ENCODE data around the gene CEP112.

Gene CEP112

DNA sequence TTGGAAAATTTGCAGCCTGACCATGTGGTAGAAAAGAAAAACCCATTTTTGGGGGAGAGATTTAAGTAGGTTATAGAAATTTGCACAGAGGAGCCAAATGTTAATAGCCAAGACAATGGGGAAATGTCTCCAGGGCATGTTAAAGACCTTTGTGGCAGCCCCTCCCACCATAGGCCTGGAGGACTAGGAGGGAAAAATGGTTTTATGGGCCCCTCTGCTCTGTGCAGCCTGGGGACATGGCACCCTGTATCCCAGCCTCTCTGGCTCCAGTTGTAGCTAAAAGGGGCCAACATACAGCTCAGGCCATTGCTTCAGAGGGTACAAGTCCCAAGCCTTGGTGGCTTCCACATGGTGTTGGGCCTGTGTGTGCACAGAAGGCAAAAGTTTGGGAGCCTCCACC, 384.6 kb downstream of the CEP112 start:
- Histone ChIP-seq H4K8ac (ENCODE audit: low read depth, low read length) (no peak overlapping the region), H3K23ac (ENCODE audit: low read length) (no peak overlapping the region), H2AK5ac (ENCODE audit: low read length) (no peak overlapping the region), H3K4me2 (ENCODE audit: low read length) (no peak overlapping the region), H3K79me2 (ENCODE audit: control insufficient read depth, insufficient read depth, low read length, poor library complexity) (no peaks in the 10 kb centered on the region), H2BK12ac (ENCODE audit: low read length) (no peak overlapping the region), H2BK120ac (ENCODE audit: insufficient read depth, low read length, poor library complexity) (no peak overlapping the region), H3K9me3 (ENCODE audit: insufficient read depth, low read depth, low read length) (peaks cover 7% of the 10 kb centered on the region), H3K14ac (ENCODE audit: low read length) (no peak overlapping the region), H3K4me3 (ENCODE audit: low read depth, low read length) (no peak overlapping the region), H3K27me3 (ENCODE audit: insufficient read depth, low read length) (no peaks in the 10 kb centered on the region), H3K9ac (ENCODE audit: low read length) (no peak overlapping the region), H3K4ac (ENCODE audit: low read depth, low read length) (no peak overlapping the region), H3K36me3 (ENCODE audit: control insufficient read depth in 1 of 2, insufficient read depth in 2 of 2, low read length in 2 of 2) (no peaks in the 10 kb centered on the region), H3K4me1 (ENCODE audit: control insufficient read depth in 1 of 2, insufficient read depth in 2 of 2, low read length in 2 of 2) (no peaks in the 10 kb centered on the region), H4K12ac (ENCODE audit: low read depth, low read length) (no peak overlapping the region), H2AFZ (ENCODE audit: insufficient read depth, low read length, poor library complexity) (no peak overlapping the region), H3K18ac (ENCODE audit: low read length) (no peak overlapping the region), H3K79me1 (ENCODE audit: low read length) (no peaks in the 10 kb centered on the region), H3K27ac (ENCODE audit: low read depth, low read length) (no peak overlapping the region), H2BK5ac (ENCODE audit: low read depth, low read length, poor library complexity) (no peak overlapping the region), H4K91ac (ENCODE audit: low read depth, low read length) (no peak overlapping the region)
- DNase-seq, result no peak

DNA sequence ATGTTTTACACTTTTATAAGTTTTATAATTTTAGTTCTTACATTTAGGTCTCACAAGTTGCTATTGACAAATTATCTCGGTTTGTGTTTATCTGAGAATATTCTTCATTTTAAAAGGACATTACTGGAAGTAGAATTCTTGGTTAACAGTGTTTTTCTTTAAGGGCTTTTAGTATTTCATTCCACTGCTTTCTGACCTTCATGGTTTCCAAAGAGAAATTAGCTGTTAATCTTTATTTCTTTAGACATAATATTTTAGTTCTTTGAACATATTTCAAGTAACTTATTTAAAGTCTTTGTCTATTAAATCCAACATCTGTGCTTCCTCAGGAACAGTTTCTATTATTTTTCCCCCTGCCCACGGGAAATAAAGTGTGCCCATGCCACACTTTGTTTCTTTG, 390.4 kb downstream of the CEP112 start:
- Histone ChIP-seq H4K91ac (ENCODE audit: low read depth, low read length) (no peak overlapping the region), H3K4me3 (ENCODE audit: low read depth, low read length) (no peak overlapping the region), H3K27me3 (ENCODE audit: insufficient read depth, low read length) (no peaks in the 10 kb centered on the region), H2BK120ac (ENCODE audit: insufficient read depth, low read length, poor library complexity) (no peak overlapping the region), H3K36me3 (ENCODE audit: control insufficient read depth in 1 of 2, insufficient read depth in 2 of 2, low read length in 2 of 2) (no peaks in the 10 kb centered on the region), H3K14ac (ENCODE audit: low read length) (no peak overlapping the region), H2AK5ac (ENCODE audit: low read length) (no peak overlapping the region), H2BK5ac (ENCODE audit: low read depth, low read length, poor library complexity) (no peak overlapping the region), H3K4me1 (ENCODE audit: control insufficient read depth in 1 of 2, insufficient read depth in 2 of 2, low read length in 2 of 2) (no peaks in the 10 kb centered on the region), H4K12ac (ENCODE audit: low read depth, low read length) (no peak overlapping the region), H3K9ac (ENCODE audit: low read length) (no peak overlapping the region), H4K8ac (ENCODE audit: low read depth, low read length) (no peak overlapping the region), H3K4me2 (ENCODE audit: low read length) (no peak overlapping the region), H3K23ac (ENCODE audit: low read length) (no peak overlapping the region), H3K79me2 (ENCODE audit: control insufficient read depth, insufficient read depth, low read length, poor library complexity) (no peaks in the 10 kb centered on the region), H3K4ac (ENCODE audit: low read depth, low read length) (no peak overlapping the region), H3K18ac (ENCODE audit: low read length) (no peak overlapping the region), H2AFZ (ENCODE audit: insufficient read depth, low read length, poor library complexity) (no peak overlapping the region), H2BK12ac (ENCODE audit: low read length) (no peak overlapping the region), H3K79me1 (ENCODE audit: low read length) (no peaks in the 10 kb centered on the region), H3K27ac (ENCODE audit: low read depth, low read length) (no peak overlapping the region), H3K9me3 (ENCODE audit: insufficient read depth, low read depth, low read length) (no peaks in the 10 kb centered on the region)
- no CpG with 5 or more reads among the region's 2 CpGs for WGBS (ENCODE audit: extremely low coverage, insufficient coverage, insufficient read length)
- no peak for DNase-seq

DNA sequence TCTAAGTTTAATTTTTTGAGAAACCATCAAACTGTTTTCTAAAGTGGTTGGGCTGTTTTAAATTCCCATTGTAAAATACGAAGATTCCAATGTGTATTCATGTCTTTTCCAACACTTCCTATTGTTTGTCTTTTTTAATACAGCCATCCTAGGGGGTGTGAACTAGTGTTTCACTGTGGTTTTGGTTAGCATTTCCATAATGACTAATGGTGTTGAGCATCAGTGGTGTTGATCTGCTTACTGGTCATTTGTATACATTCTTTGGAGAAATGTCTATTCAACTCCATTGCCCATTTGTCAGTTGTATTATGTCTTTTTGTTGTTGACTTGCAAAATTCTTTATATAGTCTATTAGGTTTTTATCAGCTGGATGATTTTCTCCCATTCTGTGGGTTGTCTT, 391.3 kb downstream of the CEP112 start:
- H3K4ac ChIP-seq (ENCODE audit: low read depth, low read length), result no peak overlapping the region
- H3K4me2 ChIP-seq (ENCODE audit: low read length), result no peak overlapping the region
- H4K12ac ChIP-seq (ENCODE audit: low read depth, low read length), result no peak overlapping the region
- no peak overlapping the region for H2AFZ ChIP-seq (ENCODE audit: insufficient read depth, low read length, poor library complexity)
- no peak overlapping the region for H4K91ac ChIP-seq (ENCODE audit: low read depth, low read length)
- no peak overlapping the region for H2BK120ac ChIP-seq (ENCODE audit: insufficient read depth, low read length, poor library complexity)
- no peak overlapping the region for H3K9ac ChIP-seq (ENCODE audit: low read length)
- no peak overlapping the region for H3K4me3 ChIP-seq (ENCODE audit: low read depth, low read length)
- H3K23ac ChIP-seq (ENCODE audit: low read length), result no peak overlapping the region
- H3K27ac ChIP-seq (ENCODE audit: low read depth, low read length), result no peak overlapping the region
- H3K79me2 ChIP-seq (ENCODE audit: control insufficient read depth, insufficient read depth, low read length, poor library complexity), result no peaks in the 10 kb centered on the region
- no peak overlapping the region for H2BK12ac ChIP-seq (ENCODE audit: low read length)
- H2BK5ac ChIP-seq (ENCODE audit: low read depth, low read length, poor library complexity), result no peak overlapping the region
- no peak overlapping the region for H2AK5ac ChIP-seq (ENCODE audit: low read length)
- H3K14ac ChIP-seq (ENCODE audit: low read length), result no peak overlapping the region
- no CpG with 5 or more reads among the region's 1 CpG for WGBS (ENCODE audit: extremely low coverage, insufficient coverage, insufficient read length)
- no peak for DNase-seq
- H3K79me1 ChIP-seq (ENCODE audit: low read length), result no peaks in the 10 kb centered on the region
- H3K4me1 ChIP-seq (ENCODE audit: control insufficient read depth in 1 of 2, insufficient read depth in 2 of 2, low read length in 2 of 2), result no peaks in the 10 kb centered on the region
- H4K8ac ChIP-seq (ENCODE audit: low read depth, low read length), result no peak overlapping the region
- no peaks in the 10 kb centered on the region for H3K9me3 ChIP-seq (ENCODE audit: insufficient read depth, low read depth, low read length)
- H3K27me3 ChIP-seq (ENCODE audit: insufficient read depth, low read length), result no peaks in the 10 kb centered on the region
- H3K36me3 ChIP-seq (ENCODE audit: control insufficient read depth in 1 of 2, insufficient read depth in 2 of 2, low read length in 2 of 2), result no peaks in the 10 kb centered on the region
- no peak overlapping the region for H3K18ac ChIP-seq (ENCODE audit: low read length)

DNA sequence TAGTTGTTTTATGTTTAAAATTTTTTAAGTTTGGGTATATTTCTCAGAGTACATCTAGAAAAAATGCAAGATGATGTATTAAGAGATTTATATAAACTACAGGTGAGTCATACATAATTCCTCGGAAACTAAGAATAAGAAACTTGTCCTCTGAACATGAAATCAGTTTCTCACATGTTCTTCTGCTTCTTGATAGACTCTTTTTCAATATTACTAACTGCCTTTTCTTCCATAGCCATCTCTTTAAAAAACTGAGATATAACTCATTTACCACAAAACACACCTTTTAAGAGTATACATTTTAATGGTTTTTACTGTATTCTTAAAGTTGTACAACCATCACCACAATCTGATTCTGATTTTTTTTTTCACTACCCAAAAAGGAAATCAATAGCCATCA, 392.1 kb downstream of the CEP112 start:
- Histone ChIP-seq H3K27me3 (ENCODE audit: insufficient read depth, low read length) (no peaks in the 10 kb centered on the region), H3K9ac (ENCODE audit: low read length) (no peak overlapping the region), H3K9me3 (ENCODE audit: insufficient read depth, low read depth, low read length) (no peaks in the 10 kb centered on the region), H3K27ac (ENCODE audit: low read depth, low read length) (no peak overlapping the region), H2AFZ (ENCODE audit: insufficient read depth, low read length, poor library complexity) (no peak overlapping the region), H3K23ac (ENCODE audit: low read length) (no peak overlapping the region), H3K4me2 (ENCODE audit: low read length) (no peak overlapping the region), H2BK5ac (ENCODE audit: low read depth, low read length, poor library complexity) (no peak overlapping the region), H3K4ac (ENCODE audit: low read depth, low read length) (no peak overlapping the region), H3K36me3 (ENCODE audit: control insufficient read depth in 1 of 2, insufficient read depth in 2 of 2, low read length in 2 of 2) (no peaks in the 10 kb centered on the region), H2BK12ac (ENCODE audit: low read length) (no peak overlapping the region), H3K14ac (ENCODE audit: low read length) (no peak overlapping the region), H3K79me2 (ENCODE audit: control insufficient read depth, insufficient read depth, low read length, poor library complexity) (no peaks in the 10 kb centered on the region), H3K4me1 (ENCODE audit: control insufficient read depth in 1 of 2, insufficient read depth in 2 of 2, low read length in 2 of 2) (no peaks in the 10 kb centered on the region), H4K8ac (ENCODE audit: low read depth, low read length) (no peak overlapping the region), H2AK5ac (ENCODE audit: low read length) (no peak overlapping the region), H3K18ac (ENCODE audit: low read length) (no peak overlapping the region), H3K4me3 (ENCODE audit: low read depth, low read length) (no peak overlapping the region), H3K79me1 (ENCODE audit: low read length) (no peaks in the 10 kb centered on the region), H4K91ac (ENCODE audit: low read depth, low read length) (no peak overlapping the region), H2BK120ac (ENCODE audit: insufficient read depth, low read length, poor library complexity) (no peak overlapping the region), H4K12ac (ENCODE audit: low read depth, low read length) (no peak overlapping the region)
- DNase-seq, result no peak
- WGBS (ENCODE audit: extremely low coverage, insufficient coverage, insufficient read length), result no CpG with 5 or more reads among the region's 1 CpG

DNA sequence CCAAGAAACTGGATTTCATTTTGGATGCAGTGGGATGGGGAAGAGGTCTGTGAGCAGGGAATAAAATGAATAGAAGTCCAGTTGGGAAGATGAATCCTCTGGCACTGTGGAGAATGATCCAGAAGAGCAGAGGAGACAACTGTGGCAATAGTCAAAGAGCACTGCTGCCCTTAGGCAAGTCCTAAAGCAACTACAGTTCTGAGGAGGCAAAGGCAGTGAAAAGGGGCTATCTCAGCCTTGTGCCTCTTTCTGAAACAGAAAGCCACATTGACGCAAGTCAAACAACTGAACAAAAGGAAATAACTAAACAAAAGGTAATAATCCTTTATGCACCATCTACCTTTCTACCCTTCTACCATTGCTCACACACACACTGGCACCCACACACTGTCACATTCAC, 392.5 kb downstream of the CEP112 start:
- H3K18ac ChIP-seq (ENCODE audit: low read length), result no peak overlapping the region
- no peak overlapping the region for H2BK120ac ChIP-seq (ENCODE audit: insufficient read depth, low read length, poor library complexity)
- no peak overlapping the region for H3K23ac ChIP-seq (ENCODE audit: low read length)
- no peaks in the 10 kb centered on the region for H3K36me3 ChIP-seq (ENCODE audit: control insufficient read depth in 1 of 2, insufficient read depth in 2 of 2, low read length in 2 of 2)
- H3K4me3 ChIP-seq (ENCODE audit: low read depth, low read length), result no peak overlapping the region
- no peak overlapping the region for H4K8ac ChIP-seq (ENCODE audit: low read depth, low read length)
- H3K79me2 ChIP-seq (ENCODE audit: control insufficient read depth, insufficient read depth, low read length, poor library complexity), result no peaks in the 10 kb centered on the region
- no peak overlapping the region for H2BK5ac ChIP-seq (ENCODE audit: low read depth, low read length, poor library complexity)
- DNase-seq, result no peak
- H3K27ac ChIP-seq (ENCODE audit: low read depth, low read length), result no peak overlapping the region
- no peak overlapping the region for H3K4me2 ChIP-seq (ENCODE audit: low read length)
- H2BK12ac ChIP-seq (ENCODE audit: low read length), result no peak overlapping the region
- no peaks in the 10 kb centered on the region for H3K27me3 ChIP-seq (ENCODE audit: insufficient read depth, low read length)
- no peak overlapping the region for H2AFZ ChIP-seq (ENCODE audit: insufficient read depth, low read length, poor library complexity)
- no peaks in the 10 kb centered on the region for H3K9me3 ChIP-seq (ENCODE audit: insufficient read depth, low read depth, low read length)
- no peak overlapping the region for H4K91ac ChIP-seq (ENCODE audit: low read depth, low read length)
- no peak overlapping the region for H4K12ac ChIP-seq (ENCODE audit: low read depth, low read length)
- H3K4me1 ChIP-seq (ENCODE audit: control insufficient read depth in 1 of 2, insufficient read depth in 2 of 2, low read length in 2 of 2), result no peaks in the 10 kb centered on the region
- WGBS (ENCODE audit: extremely low coverage, insufficient coverage, insufficient read length), result no CpG with 5 or more reads among the region's 1 CpG
- no peak overlapping the region for H3K4ac ChIP-seq (ENCODE audit: low read depth, low read length)
- no peak overlapping the region for H3K14ac ChIP-seq (ENCODE audit: low read length)
- H2AK5ac ChIP-seq (ENCODE audit: low read length), result no peak overlapping the region
- no peaks in the 10 kb centered on the region for H3K79me1 ChIP-seq (ENCODE audit: low read length)
- no peak overlapping the region for H3K9ac ChIP-seq (ENCODE audit: low read length)
